ENCODE results near the gene QKI. TPM values are rescaled to one million over a fixed set of nuclear protein-coding genes. Genes with fewer than 3 reads are reported as not detected.
A peak's percentile ranks its signal among the peaks of the same experiment; 100 is the strongest.

QKI gene
- total RNA-seq, 4 donors from 2014 or later, result 8.4 to 107 (median 37.1) TPM

DNA sequence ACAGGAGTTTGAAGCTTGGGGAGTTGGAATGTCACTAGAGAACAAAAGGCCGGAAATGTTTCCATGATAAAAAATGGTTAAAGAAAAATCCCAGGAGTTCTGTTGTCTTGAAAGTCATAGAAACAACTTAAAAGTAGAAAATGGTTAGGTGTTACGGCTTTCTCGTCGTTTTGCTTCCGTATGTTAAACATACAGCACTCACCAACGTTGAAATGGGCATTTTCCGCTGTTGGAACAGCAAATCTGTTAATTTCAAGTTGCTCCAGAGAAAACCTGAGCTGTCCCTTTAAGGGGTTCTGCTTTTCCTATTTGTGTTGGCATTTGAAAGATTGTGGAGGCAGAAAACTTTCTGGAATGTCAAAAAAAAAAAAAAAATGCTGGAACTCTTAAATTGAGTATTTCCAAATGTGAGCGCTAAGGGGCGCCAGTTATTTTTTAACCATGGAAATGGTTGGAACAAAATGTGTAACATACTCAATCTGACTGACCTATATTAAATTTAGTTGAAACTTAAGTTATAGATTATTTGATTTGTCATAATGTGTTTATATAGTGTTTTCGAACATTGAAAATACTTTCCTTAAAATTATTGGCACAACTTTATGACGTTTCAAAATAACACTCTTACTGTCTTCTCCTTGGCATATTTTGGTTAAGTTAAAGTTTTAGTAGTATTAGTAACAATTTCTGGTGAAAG is 2.2 kb downstream of the QKI start:
- H3K27me3 ChIP-seq, result no peaks in the 10 kb centered on the region
- peaks cover 0 to 12% (median 3%) of the 10 kb centered on the region in 4 donors for H3K4me1 ChIP-seq
- no peaks in the 10 kb centered on the region for H3K9me3 ChIP-seq
- peak overlapping the region; percentile 92 to 98 (median 98) for H3K27ac ChIP-seq
- peak overlapping the region; percentile 69 to 91 (median 78) for H3K4me3 ChIP-seq
- no peaks in the 10 kb centered on the region for H3K36me3 ChIP-seq
- DNase-seq, result peak in 2 of 3 donors; percentile 40 to 63
- TF ChIP-seq, protein P1, sequence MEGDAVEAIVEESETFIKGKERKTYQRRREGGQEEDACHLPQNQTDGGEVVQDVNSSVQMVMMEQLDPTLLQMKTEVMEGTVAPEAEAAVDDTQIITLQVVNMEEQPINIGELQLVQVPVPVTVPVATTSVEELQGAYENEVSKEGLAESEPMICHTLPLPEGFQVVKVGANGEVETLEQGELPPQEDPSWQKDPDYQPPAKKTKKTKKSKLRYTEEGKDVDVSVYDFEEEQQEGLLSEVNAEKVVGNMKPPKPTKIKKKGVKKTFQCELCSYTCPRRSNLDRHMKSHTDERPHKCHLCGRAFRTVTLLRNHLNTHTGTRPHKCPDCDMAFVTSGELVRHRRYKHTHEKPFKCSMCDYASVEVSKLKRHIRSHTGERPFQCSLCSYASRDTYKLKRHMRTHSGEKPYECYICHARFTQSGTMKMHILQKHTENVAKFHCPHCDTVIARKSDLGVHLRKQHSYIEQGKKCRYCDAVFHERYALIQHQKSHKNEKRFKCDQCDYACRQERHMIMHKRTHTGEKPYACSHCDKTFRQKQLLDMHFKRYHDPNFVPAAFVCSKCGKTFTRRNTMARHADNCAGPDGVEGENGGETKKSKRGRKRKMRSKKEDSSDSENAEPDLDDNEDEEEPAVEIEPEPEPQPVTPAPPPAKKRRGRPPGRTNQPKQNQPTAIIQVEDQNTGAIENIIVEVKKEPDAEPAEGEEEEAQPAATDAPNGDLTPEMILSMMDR (IDR thresholded peaks at IDR 0.05), result peak; percentile 50 to 87 (median 54)
- no peak for TF ChIP-seq POLR2A (IDR thresholded peaks at IDR 0.05)

DNA sequence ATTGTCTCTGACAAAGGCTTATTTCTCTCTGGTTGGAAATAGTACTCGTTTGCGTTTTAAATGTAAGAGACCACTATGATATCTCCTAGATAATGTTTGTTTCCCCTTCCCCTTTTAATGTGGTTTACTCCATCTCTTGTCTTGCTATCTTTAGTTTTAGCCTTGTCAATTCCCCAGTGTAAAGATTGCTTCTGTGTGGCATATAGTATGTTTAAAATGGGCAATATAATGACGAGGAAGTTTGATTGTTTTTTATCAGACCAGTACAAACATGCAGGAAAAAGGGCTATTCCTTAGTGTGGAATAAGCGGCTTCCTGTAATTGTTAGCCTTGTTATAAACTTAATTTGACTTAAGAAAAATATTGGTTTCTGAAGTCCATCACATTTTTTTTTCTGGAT is 3.1 kb downstream of the QKI start:
- Histone ChIP-seq H3K36me3 (no peaks in the 10 kb centered on the region), H3K4me1 (peaks cover 0 to 12% (median 3%) of the 10 kb centered on the region in 4 donors), H3K27ac (peak overlapping the region in 1 of 4 donors; percentile 28), H3K27me3 (no peaks in the 10 kb centered on the region), H3K9me3 (no peaks in the 10 kb centered on the region), H3K4me3 (peak overlapping the region in 1 of 4 donors; percentile 69)
- no peak for DNase-seq
- TF ChIP-seq, protein P1 (IDR thresholded peaks at IDR 0.05), result no peak
- TF ChIP-seq POLR2A (IDR thresholded peaks at IDR 0.05), result no peak

DNA sequence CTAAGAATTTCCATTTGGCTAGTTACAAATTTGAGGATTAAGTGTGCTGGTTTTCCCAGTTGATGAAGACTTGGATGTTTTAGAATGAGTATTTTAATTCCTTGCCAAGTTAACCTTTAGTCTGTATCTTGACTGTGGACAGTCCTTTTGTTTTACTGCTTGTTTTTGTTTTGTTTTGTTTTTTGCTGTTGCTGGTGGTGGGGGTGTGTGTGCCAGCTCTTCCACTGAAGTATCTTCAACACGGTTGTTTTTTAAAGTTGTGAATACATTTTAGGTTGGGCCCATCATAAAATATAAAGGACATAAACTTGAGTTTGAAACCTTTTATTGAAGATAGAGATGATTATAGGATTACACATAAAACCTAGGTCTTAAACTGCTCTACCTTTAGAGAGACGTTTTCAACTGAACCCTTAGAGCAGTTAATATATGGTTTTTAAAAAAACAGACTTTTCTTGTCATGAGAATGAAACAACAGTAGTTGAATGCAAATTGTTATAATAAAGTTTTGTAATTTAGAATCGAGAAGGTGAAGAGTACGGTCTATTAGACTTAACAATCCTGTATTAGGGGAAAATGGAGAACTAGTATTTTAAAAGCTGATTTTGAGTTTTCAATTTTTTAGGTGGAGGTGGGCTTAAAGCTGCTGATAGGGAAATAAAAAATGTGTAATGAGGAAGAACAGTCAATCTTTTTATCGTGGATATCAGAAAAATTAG is 4.0 kb downstream of the QKI start:
- H3K36me3 ChIP-seq, result no peaks in the 10 kb centered on the region
- H3K27ac ChIP-seq, result peak overlapping the region in 1 of 4 donors; percentile 28
- H3K27me3 ChIP-seq, result no peaks in the 10 kb centered on the region
- peak overlapping the region in 1 of 4 donors; percentile 69 for H3K4me3 ChIP-seq
- no peaks in the 10 kb centered on the region for H3K9me3 ChIP-seq
- no peak for DNase-seq
- peaks cover 0 to 12% (median 3%) of the 10 kb centered on the region in 4 donors for H3K4me1 ChIP-seq
- no peak for TF ChIP-seq POLR2A (IDR thresholded peaks at IDR 0.05)
- TF ChIP-seq, protein P1 (IDR thresholded peaks at IDR 0.05), result no peak

GRCh38 chr6:163419413-163420288 is 5.1 kb downstream of the QKI start:
- TF ChIP-seq POLR2A (IDR thresholded peaks at IDR 0.05), result no peak
- TF ChIP-seq, protein P1 (IDR thresholded peaks at IDR 0.05), result no peak
- Histone ChIP-seq H3K27me3 (no peaks in the 10 kb centered on the region), H3K9me3 (no peaks in the 10 kb centered on the region), H3K27ac (no peak overlapping the region), H3K4me3 (no peak overlapping the region), H3K36me3 (no peaks in the 10 kb centered on the region), H3K4me1 (peaks cover 0 to 12% (median 3%) of the 10 kb centered on the region in 4 donors)
- DNase-seq, result no peak

- Histone ChIP-seq H3K4me3 (no peak overlapping the region), H3K9me3 (no peaks in the 10 kb centered on the region), H3K36me3 (no peaks in the 10 kb centered on the region), H3K27me3 (no peaks in the 10 kb centered on the region), H3K27ac (no peak overlapping the region), H3K4me1 (peaks cover 0 to 12% (median 3%) of the 10 kb centered on the region in 4 donors)
- DNase-seq, result no peak
- no peak for TF ChIP-seq POLR2A (IDR thresholded peaks at IDR 0.05)
- TF ChIP-seq, protein P1 (IDR thresholded peaks at IDR 0.05), result no peak
Measured at GRCh38 chr6:163420289-163420614, 5.7 kb downstream of the QKI start.
